Nephron progenitor cell (in vitro differentiated cells): Measurements from ENCODE around the gene SLC4A7.

ENCODE experiments used
- DNase-seq: peaks from one replicate; pipeline ENCODE4 v3.0.0; 2021
- H3K27ac Mint-ChIP-seq: 2 replicates; pipeline ENCODE4 v1.8.0; 2021; ENCODE audit warnings: mild to moderate bottlenecking, moderate library complexity, mixed read lengths
- H3K27me3 Mint-ChIP-seq: 2 replicates; pipeline ENCODE4 v1.8.0; 2021; ENCODE audit warnings: mild to moderate bottlenecking, low read depth, mixed read lengths; ENCODE audit not compliant: poor library complexity
- H3K36me3 Mint-ChIP-seq: 2 replicates; pipeline ENCODE4 v1.8.0; 2021; ENCODE audit warnings: low read depth, mixed read lengths
- H3K4me1 Mint-ChIP-seq: 2 replicates; pipeline ENCODE4 v1.8.0; 2021; ENCODE audit warnings: mixed read lengths
- H3K4me3 Mint-ChIP-seq: 2 replicates; pipeline ENCODE4 v1.8.0; 2021; ENCODE audit warnings: mild to moderate bottlenecking, moderate library complexity, mixed read lengths
- H3K9me3 Mint-ChIP-seq: 2 replicates; pipeline ENCODE4 v1.8.0; 2021; ENCODE audit warnings: mild to moderate bottlenecking, moderate library complexity, mixed read lengths
- CTCF ChIP-seq: fragments of 200-600 bp; sonication (generic); IDR thresholded peaks from 2 replicates; pipeline ENCODE4 v1.5.0; 2021; ENCODE audit warnings: antibody characterized with exemption

The SLC4A7 gene

GRCh38 chr3:27500035-27500434 lies 15.9 kb upstream of the SLC4A7 start:
- Mint-ChIP-seq H3K27me3 (peaks cover 2% of the 10 kb centered on the region), H3K27ac (no peak overlapping the region), H3K4me1 (peaks cover 6% of the 10 kb centered on the region), H3K9me3 (no peaks in the 10 kb centered on the region), H3K36me3 (no peaks in the 10 kb centered on the region), H3K4me3 (no peak overlapping the region)
- TF ChIP-seq CTCF: no peak
- no peak for DNase-seq

- no peak for TF ChIP-seq CTCF
- Mint-ChIP-seq H3K4me3 (no peak overlapping the region), H3K27me3 (no peaks in the 10 kb centered on the region), H3K27ac (no peak overlapping the region), H3K9me3 (no peaks in the 10 kb centered on the region), H3K4me1 (no peaks in the 10 kb centered on the region), H3K36me3 (no peaks in the 10 kb centered on the region)
- DNase-seq: no peak
Observed at GRCh38 chr3:27494784-27495183, 10.6 kb upstream of the SLC4A7 start.

GRCh38 chr3:27488821-27489220 lies 4.6 kb upstream of the SLC4A7 start:
- peaks cover 7% of the 10 kb centered on the region for H3K4me1 Mint-ChIP-seq
- no peak for DNase-seq
- no peak for TF ChIP-seq CTCF
- peaks cover 4% of the 10 kb centered on the region for H3K27me3 Mint-ChIP-seq
- H3K4me3 Mint-ChIP-seq: no peak overlapping the region
- H3K27ac Mint-ChIP-seq: no peak overlapping the region
- H3K36me3 Mint-ChIP-seq: no peaks in the 10 kb centered on the region
- H3K9me3 Mint-ChIP-seq: no peaks in the 10 kb centered on the region

- H3K27me3 Mint-ChIP-seq: peaks cover 4% of the 10 kb centered on the region
- no peaks in the 10 kb centered on the region for H3K9me3 Mint-ChIP-seq
- no peak for DNase-seq
- H3K27ac Mint-ChIP-seq: no peak overlapping the region
- H3K4me3 Mint-ChIP-seq: no peak overlapping the region
- H3K36me3 Mint-ChIP-seq: no peaks in the 10 kb centered on the region
- TF ChIP-seq CTCF: no peak
- peaks cover 16% of the 10 kb centered on the region for H3K4me1 Mint-ChIP-seq
Observed at GRCh38 chr3:27487383-27487782, 3.2 kb upstream of the SLC4A7 start.

- Mint-ChIP-seq H3K36me3 (peaks cover 5% of the 10 kb centered on the region), H3K9me3 (no peaks in the 10 kb centered on the region), H3K4me1 (peaks cover 25% of the 10 kb centered on the region), H3K4me3 (peak overlapping the region; percentile 28), H3K27ac (no peak overlapping the region), H3K27me3 (peaks cover 4% of the 10 kb centered on the region)
- no peak for DNase-seq
- no peak for TF ChIP-seq CTCF
Observed at GRCh38 chr3:27486336-27486735, 2.2 kb upstream of the SLC4A7 start.

- H3K4me3 Mint-ChIP-seq: peak overlapping the region; percentile 23
- peaks cover 10% of the 10 kb centered on the region for H3K36me3 Mint-ChIP-seq
- peaks cover 30% of the 10 kb centered on the region for H3K4me1 Mint-ChIP-seq
- H3K9me3 Mint-ChIP-seq: no peaks in the 10 kb centered on the region
- no peak for TF ChIP-seq CTCF
- DNase-seq: no peak
- H3K27ac Mint-ChIP-seq: no peak overlapping the region
- peaks cover 4% of the 10 kb centered on the region for H3K27me3 Mint-ChIP-seq
Observed at GRCh38 chr3:27485866-27486265, 1.7 kb upstream of the SLC4A7 start.
